Lower leg skin (tissue), 3 donors: ENCODE results near the gene CXCL12.

ENCODE experiments used
- POLR2A ChIP-seq, 2 donors: fragments of 450-650 bp; IDR thresholded peaks; one replicate each; pipeline ENCODE4 v1.6.1; 2016 to 2017; ENCODE audit warnings: antibody characterized with exemption in 2 of 2, mild to moderate bottlenecking in 1 of 2, moderate library complexity in 1 of 2
- TF ChIP-seq, protein P1 (sequence below), 3 donors: fragments of 450-650 bp; IDR thresholded peaks; one replicate each; pipeline ENCODE4 v1.5.1; 2016; ENCODE audit warnings: antibody characterized with exemption in 3 of 3, mild to moderate bottlenecking in 3 of 3, moderate library complexity in 2 of 3

DNA sequence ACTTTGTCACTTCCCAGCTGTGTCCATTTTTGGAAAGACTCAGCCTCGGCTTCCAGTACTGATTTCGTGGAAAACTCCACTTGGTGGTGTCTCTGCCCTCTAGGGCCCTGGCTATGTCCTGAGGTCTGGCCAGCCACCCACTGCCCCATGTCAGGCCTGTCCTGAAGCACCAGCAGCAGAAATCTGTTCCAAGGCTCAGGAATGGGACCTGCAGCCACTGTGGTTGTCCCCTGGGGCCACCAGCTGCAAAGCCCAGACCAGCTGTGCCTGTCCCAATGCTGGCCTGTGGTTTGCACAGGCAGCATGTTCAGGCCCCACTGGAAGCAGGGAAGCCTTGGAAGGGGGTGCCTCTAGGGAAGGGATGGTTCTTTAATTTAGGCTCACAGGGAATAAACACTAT, 21.2 kb downstream of the CXCL12 start:
- no peak for TF ChIP-seq POLR2A (IDR thresholded peaks at IDR 0.05)
- TF ChIP-seq, protein P1, sequence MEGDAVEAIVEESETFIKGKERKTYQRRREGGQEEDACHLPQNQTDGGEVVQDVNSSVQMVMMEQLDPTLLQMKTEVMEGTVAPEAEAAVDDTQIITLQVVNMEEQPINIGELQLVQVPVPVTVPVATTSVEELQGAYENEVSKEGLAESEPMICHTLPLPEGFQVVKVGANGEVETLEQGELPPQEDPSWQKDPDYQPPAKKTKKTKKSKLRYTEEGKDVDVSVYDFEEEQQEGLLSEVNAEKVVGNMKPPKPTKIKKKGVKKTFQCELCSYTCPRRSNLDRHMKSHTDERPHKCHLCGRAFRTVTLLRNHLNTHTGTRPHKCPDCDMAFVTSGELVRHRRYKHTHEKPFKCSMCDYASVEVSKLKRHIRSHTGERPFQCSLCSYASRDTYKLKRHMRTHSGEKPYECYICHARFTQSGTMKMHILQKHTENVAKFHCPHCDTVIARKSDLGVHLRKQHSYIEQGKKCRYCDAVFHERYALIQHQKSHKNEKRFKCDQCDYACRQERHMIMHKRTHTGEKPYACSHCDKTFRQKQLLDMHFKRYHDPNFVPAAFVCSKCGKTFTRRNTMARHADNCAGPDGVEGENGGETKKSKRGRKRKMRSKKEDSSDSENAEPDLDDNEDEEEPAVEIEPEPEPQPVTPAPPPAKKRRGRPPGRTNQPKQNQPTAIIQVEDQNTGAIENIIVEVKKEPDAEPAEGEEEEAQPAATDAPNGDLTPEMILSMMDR (IDR thresholded peaks at IDR 0.05): no peak
